Transverse colon (tissue), 4 donors: ENCODE measurements around the gene NENF. TPM values are rescaled to one million over a fixed set of nuclear protein-coding genes. Genes with fewer than 3 reads are reported as not detected.
A peak's percentile ranks its signal among the peaks of the same experiment; 100 is the strongest.

Source experiments
- DNase-seq: peaks from one replicate; pipeline ENCODE4 v3.0.0-alpha.2; 2019
- H3K27ac ChIP-seq, 4 donors: fragments of 200-600 bp; sonication (generic); 2 replicates each; pipeline ENCODE4 v1.5.1; 2016 to 2018; ENCODE audit warnings: inconsistent platforms in 4 of 4
- H3K27me3 ChIP-seq: fragments of 200-600 bp; sonication (generic); 2 replicates; pipeline ENCODE4 v1.5.1; 2017; ENCODE audit warnings: inconsistent platforms
- H3K36me3 ChIP-seq, 4 donors: fragments of 200-600 bp; sonication (generic); 2 replicates each; pipeline ENCODE4 v1.5.1; 2017 to 2019; ENCODE audit warnings: inconsistent platforms in 4 of 4
- H3K4me1 ChIP-seq, 4 donors: fragments of 200-600 bp; sonication (generic); 2 replicates each; pipeline ENCODE4 v1.5.1; 2017 to 2020; ENCODE audit warnings: inconsistent platforms in 4 of 4
- H3K4me3 ChIP-seq, 4 donors: fragments of 200-600 bp; sonication (generic); 1 replicate in 1 of 4; 2 replicates in 3 of 4; pipeline versions ENCODE4 v1.5.1 to v1.6.1; 2017 to 2019; ENCODE audit warnings: inconsistent platforms in 4 of 4
- H3K9me3 ChIP-seq, 2 donors: fragments of 200-600 bp; sonication (generic); 2 replicates each; pipeline ENCODE4 v1.5.1; 2017 to 2019; ENCODE audit warnings: inconsistent platforms in 2 of 2
- EP300 ChIP-seq: sonication (generic); formaldehyde crosslinking; IDR thresholded peaks from one replicate; pipeline ENCODE4 v1.6.1; 2017; ENCODE audit warnings: antibody characterized with exemption, low read depth
- POLR2A ChIP-seq: fragments of 450-650 bp; IDR thresholded peaks from one replicate; pipeline ENCODE4 v1.6.1; 2016; ENCODE audit warnings: antibody characterized with exemption, mild to moderate bottlenecking, moderate library complexity
- POLR2AphosphoS5 ChIP-seq, 3 donors: sonication (generic); formaldehyde crosslinking; IDR thresholded peaks; one replicate each; pipeline ENCODE4 v1.6.1; 2016; ENCODE audit warnings: antibody characterized with exemption in 3 of 3
- WGBS, 2 donors: methylation state at CpG; one replicate each; pipeline ENCODE4 v1.1.5; 2018; ENCODE audit warnings: low coverage in 1 of 2; 5-methylcytosine and 5-hydroxymethylcytosine counted together
- in situ Hi-C, 4 donors: fragments of 200-750 bp; cut with MboI; loops; one replicate each; pipeline versions ENCODE4 v1.15.0 to v1.15.1; 2017; ENCODE audit warnings: low sequenced_read_pairs in 3 of 4, low pct_ligation_motif_present in 1 of 4, low pct_unique_long_range_greater_than_20kb in 1 of 4
- intact Hi-C: fragments of 100-400 bp; cut with DNase I; formaldehyde crosslinking; loops from one replicate; pipeline ENCODE4 v1.15.1; 2023; ENCODE audit warnings: low total_unique reads
- total RNA-seq, 4 donors: library from RNA; depleted of rRNA; stranded (reverse); fragments of >200 nt; gene quantifications; one replicate each; pipeline ENCODE4 v1.1.0, GENCODE V29; 2016
- TF ChIP-seq, protein P1 (sequence below), 5 experiments: fragments of 200-600 bp in 3 of 5; fragments of 450-650 bp in 2 of 5; sonication (generic) in 3 of 5; IDR thresholded peaks; 1 replicate in 2 of 5; 2 replicates in 3 of 5; pipeline ENCODE4 v1.5.1; 2016 to 2017; ENCODE audit warnings: antibody characterized with exemption in 5 of 5, inconsistent platforms in 3 of 5, mild to moderate bottlenecking in 2 of 5, moderate library complexity in 1 of 5

Gene NENF
- total RNA-seq, 4 donors from 2014 or later = 24.2 to 91.5 (median 35.7) TPM

- no peak overlapping the region for H3K27ac ChIP-seq
- no peaks in the 10 kb centered on the region for H3K27me3 ChIP-seq
- DNase-seq = no peak
- H3K9me3 ChIP-seq = no peaks in the 10 kb centered on the region
- TF ChIP-seq EP300 = no peak
- TF ChIP-seq POLR2AphosphoS5 (IDR thresholded peaks at IDR 0.05) = no peak
- TF ChIP-seq POLR2A = no peak
- TF ChIP-seq, protein P1, sequence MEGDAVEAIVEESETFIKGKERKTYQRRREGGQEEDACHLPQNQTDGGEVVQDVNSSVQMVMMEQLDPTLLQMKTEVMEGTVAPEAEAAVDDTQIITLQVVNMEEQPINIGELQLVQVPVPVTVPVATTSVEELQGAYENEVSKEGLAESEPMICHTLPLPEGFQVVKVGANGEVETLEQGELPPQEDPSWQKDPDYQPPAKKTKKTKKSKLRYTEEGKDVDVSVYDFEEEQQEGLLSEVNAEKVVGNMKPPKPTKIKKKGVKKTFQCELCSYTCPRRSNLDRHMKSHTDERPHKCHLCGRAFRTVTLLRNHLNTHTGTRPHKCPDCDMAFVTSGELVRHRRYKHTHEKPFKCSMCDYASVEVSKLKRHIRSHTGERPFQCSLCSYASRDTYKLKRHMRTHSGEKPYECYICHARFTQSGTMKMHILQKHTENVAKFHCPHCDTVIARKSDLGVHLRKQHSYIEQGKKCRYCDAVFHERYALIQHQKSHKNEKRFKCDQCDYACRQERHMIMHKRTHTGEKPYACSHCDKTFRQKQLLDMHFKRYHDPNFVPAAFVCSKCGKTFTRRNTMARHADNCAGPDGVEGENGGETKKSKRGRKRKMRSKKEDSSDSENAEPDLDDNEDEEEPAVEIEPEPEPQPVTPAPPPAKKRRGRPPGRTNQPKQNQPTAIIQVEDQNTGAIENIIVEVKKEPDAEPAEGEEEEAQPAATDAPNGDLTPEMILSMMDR (IDR thresholded peaks at IDR 0.05) = no peak
- 90% methylated on average over 11 of the region's 11 CpGs; no CpG with 5 or more reads in 1 of the 2 donors for WGBS, 2 donors
- peaks cover 0 to 13% (median 11%) of the 10 kb centered on the region in 4 donors for H3K4me1 ChIP-seq
- in situ Hi-C loops = loop anchor here in 3 of 4 donors (10.0 to 25.0 kb wide), 3 partner anchors 80 to 510 kb away; no protein-coding TSS in a partner anchor
- H3K4me3 ChIP-seq = no peak overlapping the region
- H3K36me3 ChIP-seq = no peaks in the 10 kb centered on the region
- intact Hi-C loops = no loop called here
Observed at GRCh38 chr1:212484701-212485570, 52.2 kb downstream of the NENF start.

DNA sequence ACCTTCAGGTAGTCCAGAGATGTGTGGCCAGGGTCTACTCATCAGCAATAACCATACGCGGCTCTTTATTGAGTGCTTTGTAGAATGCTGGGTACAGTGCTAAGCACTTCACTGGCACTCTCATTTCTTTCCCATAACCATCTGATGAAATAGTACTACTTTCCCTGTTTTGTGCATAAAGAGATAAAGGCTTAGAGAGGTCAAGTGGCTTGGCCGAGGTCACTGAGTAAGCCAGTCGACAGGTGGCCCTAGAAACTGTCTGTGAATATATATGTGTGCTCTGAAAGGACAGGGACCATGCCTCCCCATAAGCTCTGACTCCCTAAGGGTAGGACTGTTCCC is 52.8 kb downstream of the NENF start:
- in situ Hi-C loops = loop anchor here in 3 of 4 donors (10.0 to 25.0 kb wide), 3 partner anchors 79 to 509 kb away; no protein-coding TSS in a partner anchor
- 80 to 88% methylated on average over 1 to 4 of the region's 4 CpGs for WGBS, 2 donors
- no peak overlapping the region for H3K27ac ChIP-seq

GRCh38 chr1:212485913-212486618 is 53.3 kb downstream of the NENF start:
- peak; percentile 69 for DNase-seq
- 38% methylated on average over 10 of the region's 10 CpGs; no CpG with 5 or more reads in 1 of the 2 donors for WGBS, 2 donors
- intact Hi-C loops (no loop called here), in situ Hi-C loops (loop anchor here in 3 of 4 donors (10.0 to 25.0 kb wide), 3 partner anchors 79 to 509 kb away; no protein-coding TSS in a partner anchor)
- Histone ChIP-seq H3K27ac (no peak overlapping the region), H3K4me1 (peaks cover 0 to 13% (median 11%) of the 10 kb centered on the region in 4 donors), H3K4me3 (no peak overlapping the region), H3K9me3 (no peaks in the 10 kb centered on the region), H3K36me3 (no peaks in the 10 kb centered on the region), H3K27me3 (no peaks in the 10 kb centered on the region)
- TF ChIP-seq EP300 (no peak), POLR2AphosphoS5 (IDR thresholded peaks at IDR 0.05) (peak; percentile 16 to 60 (median 29))
- TF ChIP-seq, protein P1 (IDR thresholded peaks at IDR 0.05) = no peak

More for the DNA sequence above, 52.8 kb downstream of the NENF start:
- no peak overlapping the region for H3K4me3 ChIP-seq
- H3K9me3 ChIP-seq = no peaks in the 10 kb centered on the region
- H3K36me3 ChIP-seq = no peaks in the 10 kb centered on the region
- H3K4me1 ChIP-seq = peaks cover 0 to 13% (median 11%) of the 10 kb centered on the region in 4 donors
- DNase-seq = no peak
- intact Hi-C loops = no loop called here
- H3K27me3 ChIP-seq = no peaks in the 10 kb centered on the region
- TF ChIP-seq, protein P1 (IDR thresholded peaks at IDR 0.05) = no peak
- no peak for TF ChIP-seq EP300
- no peak for TF ChIP-seq POLR2AphosphoS5 (IDR thresholded peaks at IDR 0.05)
- TF ChIP-seq POLR2A = no peak

- peaks cover 0 to 13% (median 11%) of the 10 kb centered on the region in 4 donors for H3K4me1 ChIP-seq
- H3K27me3 ChIP-seq = no peaks in the 10 kb centered on the region
- H3K9me3 ChIP-seq = no peaks in the 10 kb centered on the region
- intact Hi-C loops = no loop called here
- H3K27ac ChIP-seq = no peak overlapping the region
- H3K4me3 ChIP-seq = no peak overlapping the region
- no peak for DNase-seq
- TF ChIP-seq POLR2AphosphoS5 (IDR thresholded peaks at IDR 0.05) (no peak), POLR2A (no peak), EP300 (no peak)
- TF ChIP-seq, protein P1 (IDR thresholded peaks at IDR 0.05) = no peak
- no peaks in the 10 kb centered on the region for H3K36me3 ChIP-seq
- WGBS, 2 donors = 81% methylated on average over 4 of the region's 4 CpGs; no CpG with 5 or more reads in 1 of the 2 donors
- in situ Hi-C loops = loop anchor here in 3 of 4 donors (10.0 to 25.0 kb wide), 3 partner anchors 78 to 508 kb away; no protein-coding TSS in a partner anchor
Observed at GRCh38 chr1:212486619-212486975, 53.9 kb downstream of the NENF start.
